Measurements from ENCODE around the gene LSMEM2. TPM values are rescaled to one million over a fixed set of nuclear protein-coding genes. Genes with fewer than 3 reads are reported as not detected.

The LSMEM2 gene
- total RNA-seq, 1 experiment from 2014 or later, result not detected

DNA sequence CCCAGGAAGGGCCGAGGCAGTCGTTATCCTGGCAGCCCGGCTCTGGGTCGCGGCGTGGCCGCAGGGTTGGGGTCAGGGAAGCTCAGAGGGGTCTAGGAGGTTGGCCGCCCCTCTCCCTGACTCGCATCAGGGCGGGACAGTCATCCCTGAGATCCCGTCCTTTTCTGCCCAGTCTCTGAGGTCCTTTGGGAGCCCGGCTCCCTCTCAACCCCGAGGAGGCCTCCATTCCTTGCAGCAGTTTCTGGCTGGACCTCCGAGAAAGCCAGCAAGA lies 43.2 kb downstream of the LSMEM2 start:
- DNase-seq (ENCODE audit: low spot score), result no peak

DNA sequence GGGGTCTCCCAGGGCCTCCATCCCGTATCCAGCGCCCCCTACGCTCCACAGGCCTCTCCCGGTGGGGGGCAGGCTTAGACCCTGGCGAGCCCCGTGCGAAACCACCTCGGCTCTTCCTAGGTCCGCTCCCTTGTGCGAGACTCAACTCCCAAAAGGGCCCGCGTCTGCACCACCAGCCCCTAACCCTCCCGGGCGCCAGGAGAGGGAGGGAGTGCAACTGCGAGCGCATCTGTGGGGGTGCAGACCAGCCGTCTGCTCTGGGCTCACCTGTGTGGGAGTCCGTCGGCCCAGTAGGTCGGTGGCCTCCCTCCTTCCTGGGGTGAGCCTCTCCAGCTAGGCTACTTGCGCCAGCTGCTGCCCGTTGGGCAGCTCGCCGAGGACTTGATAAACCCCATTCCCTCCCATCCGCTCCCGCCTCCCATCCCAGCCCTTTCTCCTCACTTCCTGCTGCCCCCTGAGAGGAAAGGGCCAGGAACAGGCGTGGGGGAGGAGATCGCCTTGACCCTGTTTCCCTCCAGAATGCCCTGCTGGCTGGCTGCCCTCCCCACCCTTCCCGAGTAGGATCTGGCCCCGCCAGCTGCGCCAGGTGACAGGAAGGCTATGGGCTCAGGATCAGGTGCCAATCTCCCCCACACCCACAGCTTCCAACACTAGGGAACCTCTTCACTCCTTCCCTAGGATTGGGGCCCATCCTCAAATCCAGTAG lies 43.7 kb downstream of the LSMEM2 start, which contains the start of gene HYAL2:
Gene HYAL2 (minus strand): TSS at position 360 of the 706 bp plus-strand sequence. CDS start 2,256 bp downstream, outside the sequence.
- no peak for DNase-seq (ENCODE audit: low spot score)

DNA sequence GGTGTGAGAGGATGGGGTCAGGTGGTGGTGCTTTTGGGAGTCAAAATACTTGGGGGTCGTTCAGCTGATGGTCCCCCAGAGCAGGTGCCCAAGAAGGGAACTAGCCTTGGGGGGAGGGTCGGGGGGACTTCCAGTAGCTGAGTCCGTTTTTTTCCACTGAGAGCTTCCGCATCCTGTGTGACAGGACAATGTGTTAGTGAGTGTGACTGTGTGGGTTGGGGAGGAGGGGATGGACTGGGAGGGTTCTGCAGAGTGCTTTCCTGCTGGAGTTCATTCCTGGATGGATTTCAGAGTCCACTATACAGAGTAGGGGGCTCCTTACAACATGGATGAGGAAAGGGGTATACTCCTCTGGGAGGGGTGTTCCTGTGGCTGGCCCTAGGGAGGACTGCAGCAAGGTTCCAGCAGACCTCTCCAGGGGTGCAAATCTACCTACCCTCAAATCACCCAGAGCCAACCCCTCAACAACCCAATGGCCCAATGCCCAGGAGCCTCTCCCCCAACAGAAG lies 44.3 kb downstream of the LSMEM2 start:
- no peak for DNase-seq (ENCODE audit: low spot score)

DNA sequence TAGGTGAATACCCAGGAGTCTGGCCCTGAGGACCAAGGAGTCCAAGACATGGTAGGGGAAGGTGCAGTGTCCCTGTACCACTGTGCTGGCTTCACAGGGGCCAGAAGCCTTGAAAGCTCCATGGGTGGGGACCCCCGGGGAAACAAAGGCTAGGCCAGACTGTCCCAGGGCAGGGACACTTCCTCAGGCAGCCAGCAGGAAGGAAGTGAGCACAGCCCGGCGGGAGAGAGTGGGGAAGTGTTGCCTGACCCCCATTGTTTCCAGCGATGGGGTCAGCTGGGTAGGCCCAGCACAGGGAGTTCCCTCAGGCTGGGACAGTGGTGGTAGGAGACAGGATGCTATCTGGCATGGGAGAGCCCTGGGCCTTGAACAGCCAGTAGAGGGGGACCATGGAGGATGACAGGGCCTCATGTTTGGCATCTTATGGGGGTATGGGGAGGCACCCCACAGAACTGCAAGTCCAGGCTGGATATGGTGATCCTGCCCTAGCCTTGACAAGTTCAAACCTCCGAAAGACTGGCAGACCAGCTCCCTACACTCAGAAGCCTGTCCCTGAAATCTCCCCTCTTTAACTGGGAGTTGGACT lies 44.8 kb downstream of the LSMEM2 start:
- no peak for DNase-seq (ENCODE audit: low spot score)

DNA sequence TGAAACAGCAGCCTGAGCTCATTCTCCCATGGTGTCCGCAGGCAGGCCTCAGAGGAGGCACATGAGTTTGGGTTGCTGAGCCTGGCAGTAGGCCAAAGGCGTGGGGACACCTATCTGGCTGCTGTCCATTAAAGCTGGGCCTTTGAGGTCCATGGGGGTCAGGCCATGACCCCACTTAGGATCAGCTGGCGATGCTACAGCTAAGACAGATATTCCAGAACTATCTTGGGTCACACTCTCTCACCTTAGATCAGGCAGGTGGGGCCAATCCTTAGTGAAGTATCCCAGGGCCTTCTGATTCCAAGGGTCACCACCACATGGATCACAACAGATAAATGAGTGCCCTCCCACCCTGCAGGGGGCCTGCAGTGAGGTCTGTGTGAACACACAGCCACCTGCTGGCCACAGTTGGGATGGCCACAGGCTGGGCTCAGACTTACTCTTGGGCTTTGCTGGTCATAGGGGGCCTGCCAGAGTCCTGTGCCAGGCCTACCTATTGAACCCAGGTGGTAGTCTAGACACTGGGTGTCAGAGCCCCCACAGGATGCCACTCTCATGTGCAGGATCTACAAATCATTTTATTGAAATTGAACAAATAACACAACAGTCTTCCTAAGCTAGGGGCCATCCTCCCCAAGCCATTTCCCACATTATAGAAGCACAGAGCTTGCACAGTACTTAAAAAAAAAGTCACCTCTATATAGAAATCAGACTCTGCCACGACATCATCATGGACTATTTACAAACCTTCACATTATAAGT lies 45.6 kb downstream of the LSMEM2 start:
- DNase-seq (ENCODE audit: low spot score), result no peak

DNA sequence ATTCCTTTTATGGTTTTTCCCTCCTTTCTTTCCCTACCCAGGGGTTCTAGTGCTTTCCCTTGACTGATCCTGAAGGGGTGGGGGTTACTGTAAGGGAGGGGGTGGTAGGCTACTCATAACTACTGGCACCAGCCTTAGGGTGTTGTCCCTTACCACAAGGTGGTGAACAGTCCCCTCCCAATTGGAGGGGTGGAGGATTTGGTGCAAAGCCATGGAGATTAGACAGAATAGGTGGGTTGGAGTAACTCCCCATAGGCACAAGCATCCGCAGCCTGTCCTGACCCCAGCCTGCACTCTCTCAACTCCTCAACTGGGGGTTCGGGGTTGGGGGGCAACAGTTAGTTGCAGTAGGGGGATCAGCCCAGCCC lies 46.2 kb downstream of the LSMEM2 start:
- no peak for DNase-seq (ENCODE audit: low spot score)

DNA sequence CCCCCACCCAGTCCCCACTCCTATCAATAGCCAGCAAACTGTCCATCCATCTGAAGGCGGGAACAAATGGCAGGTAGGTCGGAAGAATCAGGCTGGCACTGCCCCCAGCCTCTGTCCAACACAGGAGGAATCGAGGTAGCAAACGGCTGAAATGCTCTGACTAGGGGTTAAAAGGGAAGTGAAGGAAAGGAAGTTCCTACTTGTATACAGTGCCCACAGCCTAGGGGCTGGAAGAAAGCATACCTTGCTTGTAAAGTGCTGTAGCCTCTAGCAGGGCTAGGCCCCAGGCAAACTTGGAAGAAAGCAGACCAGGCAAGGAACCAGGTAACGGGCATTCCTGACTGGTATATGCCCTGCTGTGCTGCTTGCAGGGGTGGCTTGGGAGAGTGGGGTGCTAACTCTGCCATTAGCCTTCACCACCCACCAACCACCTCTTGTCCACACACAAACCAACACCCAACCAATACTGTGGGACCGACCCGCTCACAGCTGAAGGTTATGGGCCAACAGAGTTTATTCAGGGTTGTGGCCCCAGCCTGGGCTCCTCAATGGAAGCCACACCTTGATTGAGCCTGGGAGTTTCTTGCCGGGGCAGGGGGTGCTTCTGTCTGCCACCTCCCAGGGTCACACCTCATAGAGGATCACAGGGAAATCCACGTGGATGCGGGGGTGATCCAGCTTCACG lies 46.8 kb downstream of the LSMEM2 start:
- no peak for DNase-seq (ENCODE audit: low spot score)

DNA sequence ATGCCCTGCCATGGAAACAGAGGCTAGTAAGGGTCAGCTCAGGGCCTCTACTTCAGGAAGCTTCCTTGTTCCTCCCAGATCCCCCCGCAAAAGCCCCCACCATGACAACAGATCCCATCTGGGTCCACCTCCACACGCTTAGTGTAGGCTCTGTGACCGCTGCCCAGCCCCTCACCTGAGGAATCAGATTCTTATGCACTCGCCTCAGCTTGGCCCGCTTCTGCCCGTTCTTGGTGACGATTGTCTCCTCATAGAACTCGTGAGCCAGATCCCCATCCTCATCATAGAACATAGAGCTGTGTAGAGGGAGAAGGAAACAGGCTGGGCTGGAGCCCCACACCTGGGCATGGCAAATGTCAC lies 47.3 kb downstream of the LSMEM2 start:
- DNase-seq (ENCODE audit: low spot score), result no peak

DNA sequence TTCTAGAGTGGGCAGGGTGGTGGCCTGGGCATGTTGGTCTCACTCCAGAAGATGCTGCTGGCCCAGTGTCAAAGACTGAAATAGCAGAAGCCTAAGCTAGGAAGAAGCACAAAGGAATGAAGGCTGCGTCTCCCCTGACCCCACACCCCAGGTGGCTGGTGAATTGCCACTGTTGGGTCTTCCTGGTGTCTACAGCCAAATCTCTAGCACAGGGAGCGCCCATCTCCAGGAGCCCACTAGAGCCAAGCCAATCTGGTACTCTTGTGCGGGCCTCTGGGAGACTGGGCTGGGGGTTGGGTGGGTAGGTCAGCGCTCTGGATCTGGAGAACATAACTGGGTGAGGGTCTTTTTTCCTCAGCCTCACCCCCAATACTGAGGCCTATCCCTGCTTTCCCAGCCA lies 48.2 kb downstream of the LSMEM2 start:
- no peak for DNase-seq (ENCODE audit: low spot score)

DNA sequence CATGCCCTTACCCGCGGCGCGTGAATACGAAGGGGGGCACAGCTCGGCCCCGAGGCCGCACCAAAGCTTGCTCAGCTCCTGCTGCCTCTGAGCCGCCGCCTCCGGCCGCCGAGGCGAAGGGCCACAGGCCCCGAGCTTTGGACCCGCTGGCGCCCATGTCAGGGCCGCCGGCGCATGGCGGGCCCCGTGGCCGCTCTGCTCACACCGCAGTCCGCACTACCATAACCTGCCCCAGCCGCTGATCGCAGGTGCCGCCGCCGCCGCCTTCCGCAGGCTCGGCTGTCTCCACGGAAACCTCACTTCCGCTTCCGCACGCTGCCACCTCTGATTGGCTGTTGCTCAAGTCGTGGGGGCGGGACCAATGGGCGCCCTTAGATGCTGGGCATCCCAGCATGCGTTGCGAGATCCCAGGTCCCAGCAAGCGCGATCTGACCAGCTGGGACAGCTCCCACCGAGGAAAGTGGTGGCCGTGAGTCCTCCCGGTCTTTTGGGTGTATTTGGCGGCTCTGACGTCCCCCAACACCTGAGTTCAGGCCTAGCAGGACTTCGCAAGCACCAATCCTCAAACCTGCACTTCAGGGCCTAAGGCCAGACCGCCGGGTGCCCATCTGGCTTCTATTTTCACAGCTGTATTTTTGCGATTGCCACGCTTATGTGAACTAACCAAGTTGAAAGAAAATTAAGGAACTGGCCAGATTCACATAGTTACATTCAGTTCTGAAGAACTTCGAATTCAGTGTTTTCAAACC lies 49.2 kb downstream of the LSMEM2 start, which contains the start of gene TUSC2:
Gene TUSC2 (minus strand): TSS at position 281 of the 749 bp plus-strand sequence. CDS start 124 bp downstream, at position 157.
- DNase-seq (ENCODE audit: low spot score), result peak; percentile 91

DNA sequence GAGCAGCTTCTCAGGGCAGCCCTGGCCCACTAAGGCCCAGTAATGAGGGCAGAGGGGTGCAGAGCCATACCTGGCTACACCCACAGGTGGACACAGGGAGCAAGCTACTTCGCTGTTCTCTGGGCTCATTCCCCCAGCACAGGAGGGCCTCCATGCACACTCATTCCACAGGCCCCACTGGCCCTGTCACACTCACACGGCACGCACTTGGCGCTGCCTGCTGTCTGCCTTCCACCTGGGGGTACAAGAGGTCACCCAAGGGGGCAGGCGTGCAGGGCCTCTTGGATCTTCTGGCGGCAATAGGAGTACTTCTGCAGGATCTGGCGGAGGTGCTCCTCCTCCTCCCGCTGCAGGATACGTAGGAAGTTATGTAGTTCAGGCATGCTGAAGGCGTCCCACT lies 51.4 kb downstream of the LSMEM2 start:
- DNase-seq (ENCODE audit: low spot score), result no peak

DNA sequence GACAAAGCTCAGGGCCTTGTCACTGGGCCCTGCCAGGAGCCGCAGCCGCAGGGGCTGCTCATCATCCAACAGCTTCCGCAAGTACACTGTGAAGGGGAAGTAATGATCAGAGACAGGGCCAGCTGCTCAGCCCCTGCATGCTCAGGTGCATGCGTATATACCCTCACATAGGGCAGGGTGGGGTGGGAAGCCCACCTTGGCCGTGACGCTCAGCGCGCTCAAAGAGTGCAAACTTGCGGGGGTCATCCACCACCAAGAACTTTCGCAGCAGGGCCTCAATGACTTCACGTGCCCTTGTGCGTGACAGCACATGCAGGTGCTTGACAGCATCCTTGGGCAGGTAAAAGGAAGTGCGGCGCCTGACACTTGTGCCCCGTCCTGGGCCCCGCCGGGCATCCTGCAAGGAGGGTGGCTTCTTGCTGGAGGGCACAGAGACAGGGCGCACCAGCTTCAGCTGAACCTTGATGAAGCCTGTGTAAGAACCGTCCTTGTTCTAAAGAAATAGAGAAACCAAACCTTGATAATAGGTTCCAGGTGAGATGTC lies 52.5 kb downstream of the LSMEM2 start:
- no peak for DNase-seq (ENCODE audit: low spot score)

DNA sequence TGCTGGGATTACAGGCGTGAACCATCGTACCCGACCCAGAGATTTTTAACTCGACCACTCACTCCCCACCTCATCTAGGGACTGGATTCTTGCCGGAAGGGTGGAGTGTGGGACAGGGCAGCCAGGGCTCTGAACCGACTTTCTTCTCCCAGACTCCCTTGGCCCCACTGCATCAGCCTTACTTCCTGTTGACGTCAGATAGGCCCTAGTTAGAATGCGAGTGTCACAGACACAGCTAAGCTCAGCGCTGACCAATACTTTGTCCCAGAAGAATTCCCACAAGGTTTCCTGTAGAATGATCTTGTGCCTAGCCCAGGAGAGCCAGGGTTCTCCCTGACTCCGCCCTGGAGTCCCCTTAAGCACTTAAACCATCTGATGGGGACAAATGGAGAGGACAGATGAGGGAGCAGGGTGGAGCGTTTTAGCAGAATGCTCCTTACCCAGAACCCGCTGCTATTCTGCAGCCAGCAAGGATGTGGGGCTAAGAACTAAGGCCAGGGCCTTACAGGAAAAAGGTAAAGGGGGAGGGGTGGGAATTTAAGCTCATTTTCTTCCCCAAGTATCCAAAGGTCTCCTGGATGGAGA lies 54.9 kb downstream of the LSMEM2 start:
- no peak for DNase-seq (ENCODE audit: low spot score)

DNA sequence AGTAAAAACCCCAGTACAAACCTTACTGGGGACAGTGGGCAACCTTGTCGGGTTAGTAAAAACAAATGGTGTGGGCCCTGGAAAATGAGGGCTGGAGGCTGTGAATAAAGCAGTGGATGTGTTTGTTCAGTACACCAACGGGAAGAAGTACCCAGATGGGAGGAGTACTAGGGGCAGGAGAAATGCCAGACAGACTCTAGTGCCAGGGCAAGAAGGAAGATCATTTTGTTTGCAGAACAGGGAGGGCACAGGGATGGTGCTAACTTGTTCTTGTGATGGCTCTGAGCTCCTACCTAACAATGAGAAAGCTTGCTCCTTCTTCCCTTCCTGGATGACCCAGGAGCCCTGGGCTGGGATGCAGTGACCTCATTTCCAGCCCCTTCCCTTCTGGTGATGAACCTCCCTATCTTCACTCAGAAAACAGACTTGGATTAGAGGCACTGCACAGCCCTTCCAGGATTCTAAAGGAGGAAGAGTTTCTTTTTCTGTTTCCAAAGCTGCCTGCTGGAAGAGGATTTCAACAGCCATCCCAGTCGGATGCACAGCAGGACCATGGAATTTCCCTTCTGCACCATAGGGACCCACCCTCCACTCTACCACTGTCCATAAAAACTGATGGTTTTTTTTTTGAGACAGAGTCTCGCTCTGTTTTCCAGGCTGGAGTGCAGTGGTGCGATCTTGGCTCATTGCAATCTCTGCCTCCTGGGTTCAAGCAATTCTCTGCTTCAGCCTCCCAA lies 55.6 kb downstream of the LSMEM2 start:
- no peak for DNase-seq (ENCODE audit: low spot score)

DNA sequence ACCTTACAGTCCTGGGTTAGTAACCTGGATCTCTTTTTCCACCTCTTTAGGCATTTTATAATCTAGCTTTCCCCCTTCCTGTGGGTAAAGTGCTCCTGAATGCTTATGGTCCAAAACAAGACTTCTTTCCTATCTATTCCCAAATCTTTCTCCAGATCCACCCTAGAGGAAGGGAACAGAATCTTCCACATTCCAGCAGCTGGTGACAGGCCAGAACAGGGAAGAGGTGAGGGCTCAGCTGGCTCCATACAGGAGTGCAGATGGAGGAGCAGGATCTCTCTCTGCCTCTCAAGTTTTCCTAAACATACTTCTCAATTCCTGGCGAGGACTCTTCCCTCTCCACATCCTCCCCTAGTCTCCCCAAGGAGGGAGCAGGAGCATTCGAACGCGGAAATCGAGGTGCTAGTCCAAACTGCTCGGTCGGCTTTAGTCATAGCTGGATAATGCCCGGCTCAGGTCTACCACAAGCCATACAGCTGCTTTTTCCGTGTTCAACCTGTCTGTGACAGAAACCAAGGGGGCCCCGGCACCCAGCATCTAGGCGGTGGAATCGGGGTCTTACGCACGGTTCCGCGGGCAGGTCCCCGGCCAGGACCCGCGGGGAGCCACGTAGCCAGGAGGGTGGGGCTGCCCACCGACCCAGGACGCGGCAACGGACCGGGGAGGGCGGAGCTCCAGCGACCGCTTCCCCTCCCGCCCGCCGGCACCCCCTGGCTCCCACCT lies 57.7 kb downstream of the LSMEM2 start:
- DNase-seq (ENCODE audit: low spot score), result no peak

DNA sequence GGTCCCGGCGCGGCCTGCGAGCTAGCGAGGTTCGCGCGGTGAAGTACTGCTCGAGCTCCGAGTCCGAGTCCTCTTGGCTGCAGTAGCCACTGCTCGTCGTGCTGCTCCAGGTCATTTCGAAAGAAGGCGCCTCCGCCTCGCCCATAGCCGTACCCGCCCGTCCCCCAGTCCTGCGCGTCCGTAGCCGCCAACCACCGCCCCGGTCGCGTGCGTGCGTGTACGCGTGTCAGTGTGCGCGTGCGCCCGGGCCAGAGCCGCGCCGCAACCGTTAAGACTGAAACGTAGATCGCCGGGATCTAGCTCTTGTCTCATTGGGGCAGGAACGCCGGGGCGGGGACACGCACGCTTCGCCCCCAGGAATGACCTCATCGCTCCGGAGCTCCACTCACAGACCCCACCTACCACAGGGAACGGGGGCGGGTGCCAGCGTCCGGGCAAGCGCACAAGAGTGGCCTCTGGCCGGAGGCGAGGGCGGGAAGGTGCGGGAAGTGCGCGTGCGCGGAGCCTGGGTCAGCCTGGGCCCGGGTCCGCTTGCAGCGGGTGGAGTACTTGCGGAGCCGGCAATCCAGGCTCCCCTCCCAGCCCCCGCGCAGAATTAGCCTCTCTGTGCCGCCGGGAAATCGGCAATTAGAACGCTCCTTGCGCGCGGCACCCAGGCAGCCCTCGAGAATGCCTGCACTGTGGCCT lies 58.4 kb downstream of the LSMEM2 start:
- DNase-seq (ENCODE audit: low spot score), result peak; percentile 97
